ENCODE measurements around the gene TRAF7.

The TRAF7 gene

GRCh38 chr16:2206780-2207433, 51.3 kb downstream of the TRAF7 start:
- Histone ChIP-seq H2AFZ (no peak overlapping the region), H3K27me3 (ENCODE audit: control insufficient read depth, insufficient read depth, low read length) (no peaks in the 10 kb centered on the region), H3K9ac (no peak overlapping the region), H3K4me3 (ENCODE audit: low read depth, low read length) (no peak overlapping the region), H3K79me2 (no peaks in the 10 kb centered on the region), H3K27ac (no peak overlapping the region), H3K4me1 (peaks cover 7% of the 10 kb centered on the region), H3K36me3 (ENCODE audit: control insufficient read depth, insufficient read depth, low read length) (no peaks in the 10 kb centered on the region), H3K9me3 (ENCODE audit: control insufficient read depth, low read length) (no peaks in the 10 kb centered on the region), H3K4me2 (ENCODE audit: low read length) (no peak overlapping the region)
- no peak for TF ChIP-seq CTCF (IDR thresholded peaks at IDR 0.05)

- TF ChIP-seq CTCF (IDR thresholded peaks at IDR 0.05), result no peak
- H3K27ac ChIP-seq, result no peak overlapping the region
- H3K4me2 ChIP-seq (ENCODE audit: low read length), result no peak overlapping the region
- no peak overlapping the region for H2AFZ ChIP-seq
- H3K36me3 ChIP-seq (ENCODE audit: control insufficient read depth, insufficient read depth, low read length), result no peaks in the 10 kb centered on the region
- H3K4me3 ChIP-seq (ENCODE audit: low read depth, low read length), result no peak overlapping the region
- H3K9me3 ChIP-seq (ENCODE audit: control insufficient read depth, low read length), result no peaks in the 10 kb centered on the region
- peaks cover 17% of the 10 kb centered on the region for H3K4me1 ChIP-seq
- no peak overlapping the region for H3K9ac ChIP-seq
- no peaks in the 10 kb centered on the region for H3K79me2 ChIP-seq
- H3K27me3 ChIP-seq (ENCODE audit: control insufficient read depth, insufficient read depth, low read length), result no peaks in the 10 kb centered on the region
Observed at GRCh38 chr16:2207872-2208271, 52.3 kb downstream of the TRAF7 start.

- Histone ChIP-seq H3K79me2 (no peaks in the 10 kb centered on the region), H3K36me3 (ENCODE audit: control insufficient read depth, insufficient read depth, low read length) (no peaks in the 10 kb centered on the region)
- no peak for TF ChIP-seq CTCF (IDR thresholded peaks at IDR 0.05)
Observed at GRCh38 chr16:2208308-2208707, 52.7 kb downstream of the TRAF7 start.

DNA sequence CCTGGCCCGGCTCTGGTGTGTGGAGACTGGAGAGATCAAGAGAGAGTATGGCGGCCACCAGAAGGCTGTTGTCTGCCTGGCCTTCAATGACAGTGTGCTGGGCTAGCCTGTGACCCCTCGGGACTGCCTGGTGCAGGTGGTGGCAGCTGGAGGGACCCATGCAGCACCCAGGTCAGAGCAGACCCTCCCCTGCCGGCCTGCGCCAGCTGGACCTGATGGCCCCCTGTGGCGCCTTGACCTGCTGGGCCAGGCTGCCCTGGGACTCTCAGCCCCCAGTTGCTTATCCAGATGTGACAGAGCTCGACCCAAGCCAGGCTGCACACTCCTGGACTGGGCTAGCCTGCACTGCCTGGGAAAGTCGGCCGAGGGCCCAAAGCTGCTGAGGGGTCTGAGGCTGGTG, 53.2 kb downstream of the TRAF7 start:
- Histone ChIP-seq H3K9ac (no peak overlapping the region), H3K4me1 (peaks cover 25% of the 10 kb centered on the region), H3K4me3 (ENCODE audit: low read depth, low read length) (no peak overlapping the region), H2AFZ (no peak overlapping the region), H3K27me3 (ENCODE audit: control insufficient read depth, insufficient read depth, low read length) (no peaks in the 10 kb centered on the region), H3K4me2 (ENCODE audit: low read length) (no peak overlapping the region), H3K9me3 (ENCODE audit: control insufficient read depth, low read length) (no peaks in the 10 kb centered on the region), H3K27ac (no peak overlapping the region), H3K36me3 (ENCODE audit: control insufficient read depth, insufficient read depth, low read length) (no peaks in the 10 kb centered on the region), H3K79me2 (no peaks in the 10 kb centered on the region)
- no peak for TF ChIP-seq CTCF (IDR thresholded peaks at IDR 0.05)

More at GRCh38 chr16:2208308-2208707, 52.7 kb downstream of the TRAF7 start:
- Histone ChIP-seq H2AFZ (no peak overlapping the region), H3K4me1 (peaks cover 21% of the 10 kb centered on the region), H3K4me2 (ENCODE audit: low read length) (no peak overlapping the region), H3K27ac (no peak overlapping the region), H3K9me3 (ENCODE audit: control insufficient read depth, low read length) (no peaks in the 10 kb centered on the region), H3K27me3 (ENCODE audit: control insufficient read depth, insufficient read depth, low read length) (no peaks in the 10 kb centered on the region), H3K9ac (no peak overlapping the region), H3K4me3 (ENCODE audit: low read depth, low read length) (no peak overlapping the region)
